Kidney glomerular epithelial cell (primary cell): Measurements from ENCODE around the gene STIM2.
"Not testable (repeated sequence)": the region's sequence is repeated elsewhere in the genome, so short reads cannot be mapped to it uniquely, and the experiment has no call there.

Experiments
- DNase-seq: peaks from one replicate; lab custom pipeline; 2025; lab: John Stamatoyannopoulos, UW

Gene STIM2

DNA sequence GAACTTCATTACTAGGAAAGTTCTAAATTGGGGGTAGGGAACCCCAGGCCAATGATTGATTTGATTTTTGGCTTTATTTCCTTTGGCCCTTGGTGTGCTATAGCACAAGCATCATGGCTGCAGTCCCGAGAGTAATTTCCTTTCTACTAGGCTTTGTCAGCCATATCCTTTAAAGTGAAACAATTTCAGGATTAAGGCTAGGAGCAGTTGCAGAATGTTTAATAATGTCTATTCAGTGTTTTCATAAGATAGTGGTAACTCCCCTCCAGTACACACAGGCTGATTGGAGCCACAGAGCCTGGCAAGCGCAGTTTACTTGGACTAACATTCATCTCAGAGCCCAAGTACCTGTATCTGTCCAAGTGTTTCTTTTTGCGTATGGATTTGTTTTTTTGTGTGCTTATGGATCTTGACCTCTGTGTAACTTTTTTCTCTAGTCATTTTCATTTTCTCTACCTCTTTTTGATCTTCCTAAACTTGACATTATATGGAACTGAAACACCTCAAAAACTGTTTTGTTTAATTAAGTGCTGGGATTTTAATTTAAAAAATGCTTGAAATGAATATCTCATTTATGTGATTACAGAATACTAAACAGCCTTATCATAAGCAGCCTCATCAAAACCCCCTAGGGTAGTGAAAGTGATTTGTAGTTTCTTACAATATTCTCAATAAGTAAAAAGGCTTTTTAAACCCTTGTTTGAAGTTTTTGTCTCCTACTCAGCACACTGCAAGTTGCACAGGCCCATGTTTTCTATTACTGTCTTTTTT is 7.5 kb downstream of the STIM2 start:
- no peak for DNase-seq

DNA sequence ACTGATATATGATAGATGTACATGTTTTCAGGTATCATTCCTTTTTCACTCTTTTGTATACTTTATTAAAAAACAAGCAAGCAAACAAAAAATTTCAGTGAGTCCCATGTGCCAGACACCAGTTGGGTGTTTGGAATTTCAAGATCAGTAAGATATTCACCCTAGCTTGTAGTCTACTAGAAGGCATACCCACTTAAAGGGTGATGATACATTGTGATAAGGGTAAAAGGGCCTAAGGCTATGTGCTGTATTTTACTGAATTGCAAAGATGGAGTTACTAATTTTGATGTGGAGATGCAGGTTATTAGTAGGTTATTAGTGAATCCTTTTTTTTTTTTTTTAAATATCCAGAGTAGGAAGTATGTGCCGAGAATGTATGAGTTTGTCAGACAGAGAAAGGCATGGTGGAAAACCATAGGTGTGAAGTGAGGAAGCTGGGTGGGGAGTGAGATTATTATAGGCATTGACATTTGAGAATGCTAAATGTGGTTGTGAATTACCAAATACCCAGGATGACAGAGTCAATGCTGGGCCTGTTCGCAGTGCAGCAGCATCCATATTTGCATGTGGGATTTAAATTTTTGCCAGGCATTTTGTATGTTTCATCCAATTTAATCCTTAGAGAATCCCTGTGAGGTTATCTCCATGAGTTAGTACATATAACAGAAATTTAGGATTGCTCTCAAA is 10.1 kb downstream of the STIM2 start:
- no peak for DNase-seq

DNA sequence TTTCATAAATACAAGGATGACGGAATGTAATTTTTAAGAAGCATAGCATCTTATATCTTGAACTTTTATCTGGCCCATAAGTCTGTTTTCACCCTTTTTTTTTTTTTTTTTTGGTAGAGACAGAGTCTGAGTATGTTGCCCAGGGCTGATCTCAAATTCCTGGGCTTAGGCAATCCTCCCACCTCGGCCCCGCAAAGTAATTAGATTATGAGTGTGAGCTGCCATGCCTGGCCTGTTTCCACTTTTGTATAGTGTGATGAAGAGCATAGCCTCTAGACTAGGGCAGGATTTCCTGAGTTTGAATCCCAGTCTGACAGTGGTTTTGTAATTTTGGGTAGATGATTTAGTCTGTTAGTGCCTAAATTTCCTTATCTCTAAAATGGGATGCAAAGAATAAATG is 11.0 kb downstream of the STIM2 start:
- no peak for DNase-seq

DNA sequence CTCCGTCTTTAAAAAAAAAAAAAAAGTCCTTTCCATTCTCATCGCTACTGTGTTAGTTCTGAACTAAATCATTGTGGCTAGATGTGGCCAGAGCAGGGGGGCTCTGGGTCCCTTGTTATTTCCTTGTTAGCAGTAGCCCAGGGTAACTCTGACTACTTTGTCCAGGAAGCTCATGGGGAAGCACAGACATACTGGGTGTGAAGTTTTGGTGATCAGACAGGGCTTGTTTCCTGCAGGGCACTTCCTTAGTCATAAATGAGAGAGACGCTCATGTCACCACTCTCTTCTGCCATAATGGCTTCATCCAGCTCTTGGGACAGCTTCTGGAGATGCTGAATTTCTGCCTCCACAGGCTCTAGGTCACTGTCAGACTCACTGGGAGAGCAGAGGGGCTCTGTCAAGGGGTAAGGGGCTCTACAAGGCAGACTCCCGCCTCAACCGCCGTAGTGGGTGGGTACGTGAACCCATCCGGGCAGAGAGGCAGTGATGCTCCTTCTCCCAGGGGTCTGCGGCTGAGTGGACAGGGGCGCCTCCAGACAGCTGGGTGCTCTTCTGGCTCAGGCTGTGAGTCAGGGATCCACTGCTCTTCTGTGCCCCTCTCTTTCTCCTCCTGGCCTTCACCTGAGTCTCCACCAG is 12.9 kb downstream of the STIM2 start:
- no peak for DNase-seq

DNA sequence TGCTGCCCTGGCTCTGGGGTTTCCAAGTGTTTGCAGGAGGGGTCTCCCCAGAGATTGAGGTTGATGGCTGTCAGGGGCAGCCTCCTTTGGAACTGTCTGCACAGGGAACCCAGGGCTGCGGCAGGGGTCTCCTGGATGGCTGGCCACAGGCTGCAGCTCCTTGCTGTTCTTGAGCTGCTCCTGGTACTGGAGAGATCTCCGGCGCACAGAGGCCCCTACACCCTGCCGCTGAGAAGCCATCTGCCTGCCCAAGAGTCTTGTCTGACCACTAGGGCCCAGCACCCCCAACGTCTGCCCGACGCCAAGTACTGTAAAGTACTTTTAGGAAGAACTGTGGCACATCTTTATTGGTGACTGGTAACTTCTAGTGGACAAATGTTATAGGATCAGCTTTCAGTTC is 13.5 kb downstream of the STIM2 start:
- DNase-seq = no peak

DNA sequence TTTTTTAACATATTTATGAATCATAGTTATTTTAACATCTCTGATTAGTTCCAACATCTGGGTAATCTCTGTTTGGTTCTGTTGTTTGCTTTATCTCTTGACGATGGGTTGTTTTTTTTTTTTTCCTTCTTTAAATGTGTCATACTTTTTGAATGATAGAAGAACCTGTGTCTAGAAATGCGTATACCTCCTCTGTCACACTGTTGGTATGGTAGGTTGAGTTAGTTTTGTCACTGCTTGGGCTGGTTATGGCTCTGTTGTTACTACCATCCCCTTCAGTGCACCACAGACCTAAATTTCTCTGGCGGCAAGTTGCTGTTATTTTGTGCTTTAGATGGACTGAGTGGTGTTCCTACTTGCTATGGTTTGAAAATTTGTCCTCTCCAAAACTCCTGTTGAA is 16.8 kb downstream of the STIM2 start:
- no peak for DNase-seq

DNA sequence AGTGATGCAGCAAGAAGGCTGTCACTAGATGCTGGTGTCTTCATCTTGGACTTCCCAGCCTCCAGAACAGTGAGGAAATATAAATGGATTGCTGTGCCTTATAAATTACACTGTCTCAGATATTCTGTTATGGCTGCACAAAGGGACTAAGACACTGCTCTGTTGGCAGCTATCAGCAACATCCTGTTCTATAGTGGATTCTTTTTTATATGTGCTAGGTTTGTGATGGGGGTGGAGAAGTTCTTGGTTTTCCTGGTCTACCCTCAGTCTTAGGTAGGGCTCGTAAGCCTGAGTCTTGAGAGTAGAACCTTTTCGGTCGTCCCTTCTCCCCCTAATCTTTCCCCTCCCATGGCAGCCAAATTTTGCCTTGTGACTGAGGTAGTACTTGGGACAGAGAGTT is 17.3 kb downstream of the STIM2 start:
- DNase-seq = no peak

DNA sequence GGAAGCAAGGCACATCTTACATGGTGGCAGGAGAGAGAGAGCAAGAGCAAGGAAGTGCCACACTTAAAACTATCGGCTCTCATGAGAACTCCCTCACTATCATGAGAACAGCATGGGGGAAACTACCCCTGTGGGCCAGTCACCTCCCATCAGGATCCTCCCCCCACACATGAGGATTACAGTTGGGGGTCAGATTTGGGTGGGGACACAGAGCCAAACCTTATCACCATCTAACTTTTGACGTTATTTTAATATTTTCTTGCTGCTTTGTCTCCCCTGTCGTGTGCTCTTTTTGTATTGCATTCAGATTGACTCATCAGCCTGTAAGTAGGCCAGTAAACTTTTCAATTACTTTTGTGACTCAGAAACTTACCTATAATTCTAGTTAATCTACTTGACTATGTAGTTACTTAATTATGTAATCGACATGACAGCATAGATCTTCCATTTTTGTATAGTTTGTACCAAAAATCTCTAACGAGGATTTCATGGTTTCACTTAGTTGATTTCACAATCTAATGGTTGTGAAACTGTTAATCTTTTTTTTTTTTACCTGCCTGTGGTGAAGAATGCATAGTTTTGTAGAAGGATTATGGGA is 18.3 kb downstream of the STIM2 start:
- no peak for DNase-seq

DNA sequence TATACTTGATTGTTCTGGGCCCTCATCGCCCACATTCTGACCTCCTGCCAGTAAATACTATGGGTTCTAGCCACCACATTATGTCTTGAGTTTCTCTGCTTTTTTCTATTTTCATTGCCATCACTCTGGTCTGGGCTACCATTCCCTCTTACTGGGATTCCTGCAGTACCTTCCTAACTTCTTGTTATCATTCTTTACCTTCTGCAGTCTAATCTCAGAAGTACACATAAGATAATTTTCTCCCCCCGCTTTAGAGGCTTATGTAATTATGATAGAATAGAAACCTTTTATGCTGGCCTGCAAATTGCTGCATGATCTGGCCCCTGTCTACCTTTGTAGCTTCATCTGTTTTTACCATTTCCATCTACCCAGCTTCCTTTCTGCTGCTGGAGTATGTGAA is 19.2 kb downstream of the STIM2 start:
- DNase-seq = no peak

DNA sequence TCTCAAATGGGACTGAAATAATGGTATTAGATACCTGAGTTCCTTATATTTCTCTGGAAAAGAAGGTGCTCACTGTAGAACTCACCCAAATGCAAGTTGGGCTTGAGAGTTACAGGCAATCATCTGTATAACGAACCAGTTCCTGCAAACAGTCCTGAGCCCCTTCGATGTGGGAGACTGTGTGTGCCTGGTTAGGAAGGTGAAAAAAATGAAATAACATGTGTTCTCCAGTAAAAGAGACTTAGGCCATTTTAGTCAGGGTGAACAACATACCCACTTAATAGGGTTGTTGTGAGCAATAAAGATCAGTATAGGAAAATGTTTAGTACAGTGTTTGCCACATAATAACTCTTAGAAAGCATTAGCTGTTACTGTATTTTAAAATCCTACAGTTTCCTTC is 23.4 kb downstream of the STIM2 start:
- no peak for DNase-seq

DNA sequence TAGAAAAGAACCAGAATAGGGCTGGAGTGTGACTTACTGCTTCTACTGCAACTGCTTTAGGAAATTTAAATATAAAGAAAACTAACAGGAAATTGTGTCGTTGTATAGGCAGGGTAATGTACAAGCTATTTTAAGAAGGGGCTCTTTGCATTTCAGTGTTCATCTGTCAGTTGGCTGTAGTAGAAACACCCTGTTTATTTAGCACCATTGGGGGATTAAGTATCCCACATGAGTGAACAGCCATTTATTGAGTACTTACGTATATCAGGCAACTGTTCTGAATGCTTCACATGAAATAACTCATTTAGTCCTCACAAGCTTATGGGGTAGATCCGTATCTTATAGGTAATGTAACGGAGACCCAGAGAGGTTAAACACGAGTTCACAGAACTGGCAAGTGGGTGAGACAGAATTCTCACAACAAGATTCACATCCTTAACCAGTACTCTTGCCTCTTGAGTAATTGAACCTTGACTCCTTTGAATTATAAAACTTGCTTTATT is 23.9 kb downstream of the STIM2 start:
- no peak for DNase-seq

DNA sequence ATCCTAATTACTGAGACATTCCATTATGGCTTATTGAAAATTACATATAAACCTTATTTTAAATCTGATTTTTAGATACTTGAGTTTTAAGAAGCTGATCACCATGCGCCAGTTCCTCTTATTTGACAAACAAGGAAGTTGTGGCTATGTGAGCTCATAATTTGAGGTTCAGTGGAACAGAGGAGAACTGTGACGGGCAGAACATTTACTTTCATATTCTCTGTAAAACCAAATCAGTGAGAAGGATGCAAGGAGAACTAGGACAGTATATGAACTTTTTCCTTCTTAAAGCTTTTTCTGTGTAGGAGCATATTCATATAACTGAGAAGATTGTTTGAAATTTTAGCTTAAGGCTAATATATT is 25.3 kb downstream of the STIM2 start:
- no peak for DNase-seq

DNA sequence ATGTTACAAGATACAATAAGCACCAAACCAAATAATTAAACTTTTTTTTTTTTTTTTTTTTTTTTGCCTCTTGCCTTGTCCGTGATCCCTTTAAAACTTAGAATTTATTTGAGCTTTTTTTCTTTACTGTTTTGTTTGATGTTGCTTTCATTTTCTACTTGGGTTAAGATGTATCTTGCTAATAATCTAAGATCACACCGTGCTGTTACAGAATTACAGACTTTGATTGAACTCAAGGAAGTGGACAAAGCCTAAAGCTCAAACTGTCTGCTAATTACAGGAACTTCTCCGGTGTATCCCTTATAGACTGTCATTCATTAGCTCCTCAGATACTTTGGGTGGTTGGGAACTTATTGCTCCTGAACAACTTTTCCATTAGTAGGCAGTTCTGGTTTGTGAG is 26.5 kb downstream of the STIM2 start:
- DNase-seq = no peak

DNA sequence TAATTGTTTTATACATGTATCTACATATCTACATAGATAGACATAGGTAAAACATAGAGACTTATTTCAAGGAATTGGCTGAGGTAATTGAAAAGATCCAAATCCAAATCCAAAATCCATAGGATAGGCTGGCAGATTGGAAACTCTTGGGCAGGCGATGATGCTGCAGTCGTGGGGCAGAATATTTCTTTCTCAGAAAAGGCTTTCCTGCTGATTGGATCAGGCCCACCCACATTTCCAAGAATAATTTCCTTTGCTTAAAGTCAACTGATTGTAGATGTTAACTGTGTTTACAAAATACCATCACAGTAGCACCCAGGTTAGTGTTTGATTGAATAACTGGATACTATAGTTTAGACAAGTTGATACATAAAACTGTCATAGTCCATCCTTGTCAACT is 27.2 kb downstream of the STIM2 start:
- DNase-seq = no peak

DNA sequence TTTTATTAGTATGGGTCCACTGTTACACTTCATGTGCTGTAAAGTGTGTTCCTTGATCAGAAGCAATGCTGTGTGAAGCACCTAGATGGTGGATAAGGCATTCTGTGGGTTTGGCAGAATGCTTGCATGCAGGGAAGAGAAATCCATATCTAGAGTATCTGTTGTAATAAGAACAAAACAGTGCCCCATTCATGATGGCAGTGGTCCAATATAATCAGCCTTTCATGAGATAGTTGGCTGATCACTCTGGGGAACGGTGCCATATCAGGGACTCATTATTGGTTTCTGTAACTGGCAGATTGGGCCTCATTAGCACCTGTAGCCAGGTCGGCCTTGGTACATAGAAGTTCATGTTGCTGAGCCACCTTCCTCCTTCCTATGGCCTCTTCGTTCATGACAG is 28.7 kb downstream of the STIM2 start:
- DNase-seq = no peak

DNA sequence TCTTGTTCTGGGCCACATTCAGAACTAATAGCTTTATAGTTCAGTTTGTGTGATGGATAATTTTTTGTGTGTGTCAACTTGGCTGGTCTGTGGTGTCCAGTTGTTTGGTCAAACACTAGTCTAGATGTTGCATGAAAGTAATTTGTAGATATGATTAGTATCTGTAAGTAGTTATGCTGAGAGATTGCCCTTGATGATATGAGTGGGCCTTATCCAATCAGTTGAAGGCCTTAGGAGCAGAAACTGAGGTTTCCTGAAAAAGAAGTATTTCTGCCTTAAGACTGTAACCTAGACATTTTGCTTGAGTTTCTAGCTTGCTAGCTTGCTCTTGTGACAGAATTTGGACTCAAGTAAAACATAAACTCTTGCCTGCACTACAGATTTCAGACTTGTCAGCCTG is 30.4 kb downstream of the STIM2 start:
- DNase-seq = no peak

DNA sequence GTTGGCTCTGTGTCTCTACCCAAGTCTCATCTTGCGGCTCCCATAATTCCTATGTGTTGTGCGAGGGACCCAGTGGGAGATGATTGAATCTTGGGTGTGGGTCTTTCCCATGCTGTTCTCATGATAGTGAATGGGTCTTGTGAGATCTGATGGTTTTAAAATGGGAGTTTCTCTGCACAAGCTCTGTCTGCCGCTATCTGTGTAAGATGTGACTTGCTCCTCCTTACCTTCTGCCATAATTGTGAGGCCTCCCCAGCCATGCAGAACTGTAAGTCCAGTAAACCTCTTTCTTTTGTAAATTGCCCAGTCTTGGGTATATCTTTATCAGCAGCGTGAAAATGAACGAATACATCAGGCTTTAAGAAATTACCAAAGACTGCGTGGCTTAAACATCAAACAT is 31.2 kb downstream of the STIM2 start:
- DNase-seq = no peak

DNA sequence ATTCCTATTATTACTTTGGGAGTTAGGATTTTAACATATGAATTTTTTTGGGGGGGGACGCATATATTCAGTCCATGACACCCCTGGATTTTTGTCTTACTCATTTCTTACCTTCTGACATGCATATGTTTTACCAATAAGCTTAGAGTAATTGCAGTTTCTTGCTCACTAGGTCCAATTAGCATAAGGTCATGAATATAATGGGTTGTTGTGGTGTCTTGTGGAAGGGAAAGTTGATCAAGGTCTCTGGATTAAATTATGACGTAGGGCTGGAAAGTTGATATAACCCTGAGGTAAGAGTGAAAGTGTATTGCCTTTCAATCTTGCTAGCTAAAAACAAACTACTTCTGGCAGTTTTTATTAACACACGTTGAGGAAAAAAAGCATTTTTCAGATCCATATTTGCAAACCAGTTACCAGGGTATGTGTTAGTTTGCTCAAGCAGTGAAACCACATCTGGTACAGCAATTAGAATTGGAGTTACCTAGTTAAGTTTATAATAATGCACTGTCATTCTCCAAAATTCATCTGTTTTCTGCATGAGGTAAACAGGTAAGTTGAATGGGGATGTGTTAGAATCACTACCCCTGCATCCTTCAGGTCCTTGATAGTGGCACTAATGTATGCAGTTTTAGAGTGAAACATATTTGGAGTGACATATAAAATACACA is 32.0 kb downstream of the STIM2 start:
- no peak for DNase-seq

DNA sequence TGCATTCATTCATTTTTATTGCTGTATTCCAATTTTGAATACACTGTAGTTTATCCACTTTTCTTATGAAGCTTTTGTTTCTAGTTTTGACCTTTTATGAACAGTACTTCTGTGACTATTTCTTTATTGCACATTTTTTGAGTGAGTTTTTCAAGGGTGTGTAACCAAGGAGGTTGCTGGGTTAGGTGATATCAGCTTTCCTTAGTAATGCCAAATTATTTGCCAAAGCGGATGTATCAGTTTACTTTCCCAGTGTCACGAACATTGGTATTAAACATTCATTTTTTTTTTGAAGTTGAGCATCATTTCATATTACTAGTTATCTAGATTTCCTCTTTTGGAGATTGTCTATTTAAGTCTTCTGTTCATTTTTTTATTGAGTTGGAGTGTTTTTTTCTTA is 32.9 kb downstream of the STIM2 start:
- no peak for DNase-seq

DNA sequence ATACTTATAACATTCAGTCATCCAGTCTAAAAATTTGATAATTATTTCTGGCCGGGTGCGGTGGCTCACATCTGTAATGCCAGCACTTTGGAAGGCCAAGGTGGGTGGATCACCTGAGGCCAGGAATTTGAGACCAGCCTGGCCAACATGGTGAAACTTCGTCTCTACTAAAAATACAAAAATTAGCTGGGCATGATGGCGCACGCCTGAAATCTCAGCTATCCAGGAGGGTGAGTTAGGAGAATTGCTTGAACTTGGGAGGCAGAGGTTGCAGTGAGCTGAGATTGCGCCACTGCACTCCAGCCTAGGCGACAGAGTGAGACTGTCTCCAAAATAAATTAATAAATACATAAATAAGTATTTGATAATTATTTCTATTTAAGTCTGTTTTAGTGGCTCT is 34.2 kb downstream of the STIM2 start:
- DNase-seq = not testable (repeated sequence)

DNA sequence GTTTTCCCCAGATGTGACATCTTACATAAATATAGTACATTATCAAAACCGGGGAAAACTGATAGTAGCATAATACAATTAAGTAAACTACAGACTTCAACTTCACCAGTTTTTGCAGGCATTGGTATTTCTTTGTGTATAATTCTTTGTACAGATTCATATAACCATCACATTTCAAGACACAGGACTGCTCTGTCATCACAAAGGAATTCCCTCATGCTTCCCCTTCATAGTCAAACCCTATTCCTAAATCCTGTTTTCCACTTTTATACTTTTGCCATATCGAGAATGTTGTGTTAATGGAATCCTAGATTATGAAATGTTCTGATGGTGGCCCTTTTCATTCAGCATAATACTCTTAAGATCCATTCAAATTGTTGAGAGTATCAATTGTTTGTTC is 36.0 kb downstream of the STIM2 start:
- DNase-seq = no peak

DNA sequence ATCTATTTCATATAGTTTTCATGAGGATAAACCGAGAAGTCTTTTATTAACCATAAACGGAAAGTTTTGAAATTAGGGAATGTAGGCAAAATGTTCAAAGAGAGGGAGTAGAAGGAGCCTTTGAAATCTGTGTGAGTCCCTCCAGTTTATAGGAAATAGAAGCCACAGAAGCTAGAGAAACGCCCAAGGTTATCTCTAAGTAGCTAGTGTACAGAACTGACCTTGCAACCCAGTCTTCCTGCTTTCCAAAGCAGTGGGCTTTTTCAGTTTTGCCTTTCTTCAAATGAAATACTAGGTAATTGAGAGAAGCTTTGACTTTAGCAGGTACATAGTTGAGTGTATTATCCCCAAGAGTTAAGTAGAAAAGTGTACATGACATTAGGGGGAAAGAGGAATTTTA is 39.4 kb downstream of the STIM2 start:
- no peak for DNase-seq
